Thyroid gland (tissue), 4 donors: ENCODE measurements around the gene MAGI2.

ENCODE experiments used
- CTCF ChIP-seq, 6 experiments: fragments of 200-600 bp in 3 of 6; fragments of 450-650 bp in 3 of 6; sonication (generic) in 3 of 6; IDR thresholded peaks; one replicate each; pipeline ENCODE4 v1.5.1; 2016 to 2019; ENCODE audit warnings: antibody characterized with exemption in 6 of 6, mild to moderate bottlenecking in 2 of 6, inconsistent platforms in 1 of 6, moderate library complexity in 1 of 6
- POLR2A ChIP-seq, 2 donors: fragments of 450-650 bp; IDR thresholded peaks; one replicate each; pipeline ENCODE4 v1.6.1; 2017; ENCODE audit warnings: antibody characterized with exemption in 2 of 2, mild to moderate bottlenecking in 2 of 2, moderate library complexity in 1 of 2

- no peak for TF ChIP-seq POLR2A (IDR thresholded peaks at IDR 0.05)
- no peak for TF ChIP-seq CTCF (IDR thresholded peaks at IDR 0.05)
These were observed 93.6 kb downstream of the MAGI2 start for GRCh38 chr7:79359827-79360226.
